Heart left ventricle (tissue), 13 donors: Measurements from ENCODE around the gene IFI16.

ENCODE experiments used
- CTCF ChIP-seq, 12 donors: fragments of 200-600 bp; sonication (generic) in 4 of 12; IDR thresholded peaks; one replicate each; pipeline versions ENCODE4 v1.5.0 to v1.8.0; 2018 to 2022; ENCODE audit warnings: antibody characterized with exemption in 12 of 12, mild to moderate bottlenecking in 5 of 12
- POLR2A ChIP-seq, 2 donors: fragments of 450-650 bp; IDR thresholded peaks; one replicate each; pipeline ENCODE4 v1.6.1; 2017; ENCODE audit warnings: antibody characterized with exemption in 2 of 2, mild to moderate bottlenecking in 2 of 2, moderate library complexity in 2 of 2
- donor health status: ischemic (EF 13 %, LVEDD 7.1; RV severe dilation, severe dysfunction).
- donor health status: DM: no; HTN: yes; CAD: no.
- donor health status: DM: no; HTN: no; CAD: no.
- donor health status: ischemic (EF 25% LVEDD 6.9; RV normal size, moderate dysfunction).
- donor health status: ischemic (EF 25% LVEDD 5.7; RV mildly dilated, moderate dysfunction).
- donor health status: ischemic (EF 35%, LVEDD 5.7; RV mildly dilated, moderate dysfunction).
- donor health status: nonischemic (EF 11% LVEDD 7.7; RV severe dilation, severe dysfunction).
- donor health status: DM: yes; HTN: yes; CAD: no.
- donor health status: PGD.
- donor health status: ischemic (EF 29% LVEDD 5.4; RV normal size, mild dysfunction).
- donor health status: nonischemic (EF 23%, LVEDD 6.1; RV moderate dilation, normal function).

DNA sequence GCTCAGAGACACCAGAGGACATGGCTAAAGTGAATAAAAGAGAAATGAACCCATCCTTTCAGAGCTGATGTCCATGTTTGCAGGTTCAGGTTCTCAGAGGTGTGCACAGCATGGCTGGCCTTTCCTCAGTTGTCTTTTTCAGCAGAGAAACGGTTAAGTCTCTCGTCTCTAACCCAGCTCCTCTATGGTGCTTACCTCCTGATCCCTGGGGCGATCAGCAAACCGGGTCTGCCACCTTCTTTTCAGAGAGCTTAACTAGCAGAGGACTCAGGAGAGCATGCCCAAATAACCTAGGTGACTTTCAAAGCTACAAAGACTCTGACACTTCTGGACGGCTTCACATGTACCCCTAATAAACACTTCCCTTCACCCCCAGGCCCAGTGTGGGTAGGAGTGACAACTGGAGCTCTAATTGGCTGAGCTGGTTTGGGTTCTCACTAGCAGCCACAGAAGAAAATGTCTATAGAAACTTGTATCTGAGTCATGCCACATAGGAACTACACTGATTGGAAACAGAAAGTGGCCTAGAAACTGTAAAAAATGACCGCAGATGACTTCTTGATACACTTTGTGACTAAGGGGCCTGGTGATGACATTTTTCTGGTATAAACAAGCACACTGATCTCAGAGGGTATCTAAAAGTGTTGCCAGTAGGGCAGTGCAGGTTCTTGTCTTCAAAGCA, 66.9 kb downstream of the IFI16 start, which contains the start of gene AIM2:
- TF ChIP-seq CTCF (IDR thresholded peaks at IDR 0.05) = no peak
- TF ChIP-seq POLR2A (IDR thresholded peaks at IDR 0.05) = no peak
